ENCODE results near the gene NKG7.

- TF ChIP-seq CTCF (IDR thresholded peaks at IDR 0.05) = no peak
- no peak for TF ChIP-seq POLR2A (IDR thresholded peaks at IDR 0.05)
These were observed 42.7 kb upstream of the NKG7 start for GRCh38 chr19:51415187-51415586.
